HEK293 (cell line): ENCODE measurements around the gene FOXP3.

ENCODE experiments used
- CTCF ChIA-PET: fragments of 350-600 bp; formaldehyde crosslinking; extraction: SDS; loops from one replicate; lab custom pipeline; 2021; ENCODE audit warnings: antibody characterized with exemption; lab: Yijun Ruan, JAX
- POLR2A ChIA-PET: fragments of 300-600 bp; formaldehyde crosslinking; extraction: SDS; loops from one replicate; lab custom pipeline; 2020; ENCODE audit warnings: antibody characterized with exemption, inconsistent platforms; lab: Yijun Ruan, JAX
- H3K27ac ChIP-seq: fragments of 200-500 bp; sonication (Bioruptor generic); 2 replicates; pipeline ENCODE4 v1.5.1; 2014; ENCODE audit warnings: low read depth, low read length, control low read depth, inconsistent platforms; ENCODE audit errors: extremely low read depth
- H3K36me3 ChIP-seq, 2 experiments: fragments of 200-500 bp in 1 of 2; sonication (Bioruptor generic) in 1 of 2; 1 replicate in 1 of 2; 2 replicates in 1 of 2; pipeline ENCODE4 v1.5.1; 2014 to 2017; ENCODE audit warnings: inconsistent platforms in 2 of 2, low read length in 2 of 2; ENCODE audit not compliant: control insufficient read depth in 2 of 2, insufficient read depth in 1 of 2
- H3K4me1 ChIP-seq: fragments of 200-500 bp; sonication (Bioruptor generic); 2 replicates; pipeline ENCODE4 v1.5.1; 2014; ENCODE audit warnings: mild to moderate bottlenecking, low read length, inconsistent platforms; ENCODE audit not compliant: control insufficient read depth, insufficient read depth
- H3K4me3 ChIP-seq: 2 replicates; pipeline ENCODE4 v1.5.1; 2011; ENCODE audit warnings: low read depth, mild to moderate bottlenecking, control low read depth, low read length, moderate library complexity
- H3K9me3 ChIP-seq: fragments of 200-500 bp; sonication (Bioruptor generic); 2 replicates; pipeline ENCODE4 v1.5.1; 2014; ENCODE audit warnings: low read depth, low read length, inconsistent platforms; ENCODE audit not compliant: control insufficient read depth, insufficient read depth
- GLIS1 ChIP-seq: fragments of 450-650 bp; formaldehyde crosslinking; IDR thresholded peaks from 2 replicates; pipeline ENCODE4 v1.5.1; 2016; ENCODE audit warnings: missing biosample characterization, missing genetic modification characterization
- PRDM6 ChIP-seq: fragments of 450-650 bp; formaldehyde crosslinking; IDR thresholded peaks from 2 replicates; pipeline ENCODE4 v1.5.1; 2017; ENCODE audit warnings: missing biosample characterization, missing genetic modification characterization
- YY1 ChIP-seq: fragments of 450-650 bp; formaldehyde crosslinking; IDR thresholded peaks from 2 replicates; pipeline ENCODE4 v1.5.1; 2018; ENCODE audit warnings: missing biosample characterization, missing genetic modification characterization
- ZBTB10 ChIP-seq: fragments of 450-650 bp; formaldehyde crosslinking; IDR thresholded peaks from 2 replicates; pipeline ENCODE4 v1.5.1; 2016; ENCODE audit warnings: missing biosample characterization, missing genetic modification characterization
- ZBTB48 ChIP-seq: fragments of 450-650 bp; formaldehyde crosslinking; IDR thresholded peaks from 2 replicates; pipeline ENCODE4 v1.5.1; 2016; ENCODE audit warnings: missing biosample characterization, missing genetic modification characterization
- ZFP37 ChIP-seq: fragments of 450-650 bp; formaldehyde crosslinking; IDR thresholded peaks from 2 replicates; pipeline ENCODE4 v1.5.1; 2016; ENCODE audit warnings: missing biosample characterization, missing genetic modification characterization
- ZIC2 ChIP-seq: fragments of 450-650 bp; formaldehyde crosslinking; IDR thresholded peaks from 2 replicates; pipeline ENCODE4 v1.5.1; 2016; ENCODE audit warnings: missing biosample characterization, missing genetic modification characterization
- ZNF16 ChIP-seq: fragments of 450-650 bp; formaldehyde crosslinking; IDR thresholded peaks from 2 replicates; pipeline ENCODE4 v1.5.1; 2016; ENCODE audit warnings: low read depth, missing biosample characterization, missing genetic modification characterization
- ZNF18 ChIP-seq: fragments of 450-650 bp; formaldehyde crosslinking; IDR thresholded peaks from 2 replicates; pipeline ENCODE4 v1.5.1; 2016; ENCODE audit warnings: missing biosample characterization, missing genetic modification characterization
- ZNF221 ChIP-seq: fragments of 450-650 bp; formaldehyde crosslinking; IDR thresholded peaks from 2 replicates; pipeline ENCODE4 v1.5.1; 2017; ENCODE audit warnings: missing biosample characterization, missing genetic modification characterization, borderline replicate concordance
- ZNF266 ChIP-seq: fragments of 450-650 bp; formaldehyde crosslinking; IDR thresholded peaks from 2 replicates; pipeline ENCODE4 v1.5.1; 2016; ENCODE audit warnings: missing biosample characterization, missing genetic modification characterization, low read depth
- ZNF362 ChIP-seq: fragments of 450-650 bp; formaldehyde crosslinking; IDR thresholded peaks from 2 replicates; pipeline ENCODE4 v1.5.1; 2016; ENCODE audit warnings: missing biosample characterization, missing genetic modification characterization
- ZNF391 ChIP-seq: fragments of 450-650 bp; formaldehyde crosslinking; IDR thresholded peaks from 2 replicates; pipeline ENCODE4 v1.5.1; 2016; ENCODE audit warnings: low read depth, missing biosample characterization, missing genetic modification characterization, borderline replicate concordance
- ZNF423 ChIP-seq: fragments of 450-650 bp; formaldehyde crosslinking; IDR thresholded peaks from 2 replicates; pipeline ENCODE4 v1.5.1; 2016; ENCODE audit warnings: missing biosample characterization, missing genetic modification characterization
- ZNF521 ChIP-seq: fragments of 450-650 bp; formaldehyde crosslinking; IDR thresholded peaks from 2 replicates; pipeline ENCODE4 v1.5.1; 2017; ENCODE audit warnings: missing biosample characterization, mild to moderate bottlenecking, missing genetic modification characterization
- ZNF629 ChIP-seq: fragments of 450-650 bp; formaldehyde crosslinking; IDR thresholded peaks from 2 replicates; pipeline ENCODE4 v1.5.1; 2017; ENCODE audit warnings: missing biosample characterization, missing genetic modification characterization
- ZNF654 ChIP-seq: fragments of 450-650 bp; formaldehyde crosslinking; IDR thresholded peaks from 2 replicates; pipeline ENCODE4 v1.5.1; 2016; ENCODE audit warnings: low read depth, missing biosample characterization, missing genetic modification characterization
- ZSCAN5A ChIP-seq: fragments of 450-650 bp; formaldehyde crosslinking; IDR thresholded peaks from 2 replicates; pipeline ENCODE4 v1.5.1; 2016; ENCODE audit warnings: missing biosample characterization, missing genetic modification characterization
- ZXDB ChIP-seq: fragments of 450-650 bp; formaldehyde crosslinking; IDR thresholded peaks from 2 replicates; pipeline ENCODE4 v1.5.1; 2016; ENCODE audit warnings: missing biosample characterization, missing genetic modification characterization

Gene FOXP3

GRCh38 chrX:49268702-49269009 lies 4.1 kb upstream of the FOXP3 start:
- ChIA-PET CTCF (interaction anchor here (0.8 to 1.4 kb wide), 3 partner anchors 23 to 570 kb away, joined by 3 to 5 read pairs (median 4); no protein-coding TSS in a partner anchor), POLR2A (interaction anchor here (0.8 to 2.2 kb wide), 13 partner anchors 10 to 532 kb away, joined by 3 to 31 read pairs (median 5); partner anchors contain the start of genes HDAC6, PLP2 and TFE3)
- Histone ChIP-seq H3K4me1 (no peaks in the 10 kb centered on the region; the same call in 1 of the 2 replicates), H3K36me3 (peaks cover 0 to 3% of the 10 kb centered on the region in 2 experiments; a peak in 1 of 3 replicates), H3K4me3 (peak overlapping the region; percentile 40), H3K9me3 (no peaks in the 10 kb centered on the region), H3K27ac (no peak overlapping the region; the same call in 1 of the 2 replicates)
- peak; percentile 92 for TF ChIP-seq ZNF16 (tag by site-specific recombination)
- peak; percentile 31; the same call in 1 of the 2 replicates for TF ChIP-seq ZXDB (tag by site-specific recombination)
- no peak for TF ChIP-seq ZNF221
- TF ChIP-seq ZBTB48 (tag by site-specific recombination), result peak; percentile 81
- no peak for TF ChIP-seq ZNF423 (tag by site-specific recombination)
- TF ChIP-seq ZFP37 (tag by site-specific recombination), result peak; percentile 16; the same call in 1 of the 2 replicates
- TF ChIP-seq ZNF629, result no peak
- no peak for TF ChIP-seq PRDM6
- TF ChIP-seq YY1 (tag by site-specific recombination), result peak; percentile 65
- TF ChIP-seq ZNF266, result no peak
- TF ChIP-seq ZNF18 (tag by site-specific recombination), result peak; percentile 64
- TF ChIP-seq ZNF391 (tag by site-specific recombination), result peak; percentile 25; the same call in 1 of the 2 replicates
- TF ChIP-seq, all 188 proteins: peak for 7

- Histone ChIP-seq H3K4me1 (no peaks in the 10 kb centered on the region; the same call in 1 of the 2 replicates), H3K9me3 (no peaks in the 10 kb centered on the region), H3K36me3 (peaks cover 0 to 3% of the 10 kb centered on the region in 2 experiments; a peak in 1 of 3 replicates)
- POLR2A ChIA-PET, result no interaction called here
- CTCF ChIA-PET, result no interaction called here
- TF ChIP-seq ZNF362, result peak; percentile 70; the same call in 1 of the 2 replicates
- TF ChIP-seq GLIS1, result 0 out of 2 replicates have a peak, but pooled peaks have one; percentile 21
- no peak for TF ChIP-seq ZNF521 (tag by site-specific recombination)
- peak; percentile 75 for TF ChIP-seq ZIC2 (tag by site-specific recombination)
- TF ChIP-seq, all 188 proteins: peak for 3
- no peak overlapping the region for H3K27ac ChIP-seq
- H3K4me3 ChIP-seq, result no peak overlapping the region
Measured at GRCh38 chrX:49266523-49267445, 2.3 kb upstream of the FOXP3 start.

GRCh38 chrX:49263631-49264030 lies 879 bp downstream of the FOXP3 start:
- ChIA-PET POLR2A (interaction anchor here (0.7 to 1.3 kb wide), 2 partner anchors 35 to 73 kb away, joined by 5 to 6 read pairs; no protein-coding TSS in a partner anchor), CTCF (no interaction called here)
- no peak overlapping the region for H3K4me3 ChIP-seq
- TF ChIP-seq ZNF654 (tag by site-specific recombination) (no peak), ZSCAN5A (no peak), ZBTB10 (tag by site-specific recombination) (no peak)

More at GRCh38 chrX:49263631-49264030, 879 bp downstream of the FOXP3 start:
- Histone ChIP-seq H3K27ac (no peak overlapping the region), H3K4me1 (no peaks in the 10 kb centered on the region), H3K36me3 (no peaks in the 10 kb centered on the region), H3K9me3 (no peaks in the 10 kb centered on the region)
